Measurements from ENCODE around the gene BTF3. TPM values are rescaled to one million over a fixed set of nuclear protein-coding genes. Genes with fewer than 3 reads are reported as not detected.

The BTF3 gene
- total RNA-seq, 1 experiment from 2014 or later, result 635 TPM

DNA sequence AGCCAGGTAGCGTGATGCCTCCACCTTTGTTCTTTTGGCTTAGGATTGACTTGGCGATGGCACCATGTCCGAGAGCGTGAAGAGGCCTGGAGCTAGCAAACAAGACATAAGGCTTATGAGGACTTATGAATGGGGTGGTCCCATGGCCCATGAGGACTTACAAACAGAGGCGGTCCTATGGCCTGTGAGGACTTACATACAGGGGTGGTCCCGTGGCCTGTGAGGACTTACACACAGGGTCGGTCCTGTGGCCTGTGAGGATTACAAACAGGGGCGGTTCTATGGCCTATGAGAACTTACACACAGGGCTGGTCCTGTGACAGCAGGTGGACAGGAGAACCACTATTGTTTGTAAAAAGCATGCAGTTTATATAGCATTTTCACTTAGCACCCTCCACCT is 28.4 kb upstream of the BTF3 start:
- no peaks in the 10 kb centered on the region for H3K27me3 ChIP-seq (ENCODE audit: insufficient read depth, low read depth)
- TF ChIP-seq EZH2 (IDR thresholded peaks at IDR 0.05; ENCODE audit: low read depth), result no peak
- TF ChIP-seq, protein P1, sequence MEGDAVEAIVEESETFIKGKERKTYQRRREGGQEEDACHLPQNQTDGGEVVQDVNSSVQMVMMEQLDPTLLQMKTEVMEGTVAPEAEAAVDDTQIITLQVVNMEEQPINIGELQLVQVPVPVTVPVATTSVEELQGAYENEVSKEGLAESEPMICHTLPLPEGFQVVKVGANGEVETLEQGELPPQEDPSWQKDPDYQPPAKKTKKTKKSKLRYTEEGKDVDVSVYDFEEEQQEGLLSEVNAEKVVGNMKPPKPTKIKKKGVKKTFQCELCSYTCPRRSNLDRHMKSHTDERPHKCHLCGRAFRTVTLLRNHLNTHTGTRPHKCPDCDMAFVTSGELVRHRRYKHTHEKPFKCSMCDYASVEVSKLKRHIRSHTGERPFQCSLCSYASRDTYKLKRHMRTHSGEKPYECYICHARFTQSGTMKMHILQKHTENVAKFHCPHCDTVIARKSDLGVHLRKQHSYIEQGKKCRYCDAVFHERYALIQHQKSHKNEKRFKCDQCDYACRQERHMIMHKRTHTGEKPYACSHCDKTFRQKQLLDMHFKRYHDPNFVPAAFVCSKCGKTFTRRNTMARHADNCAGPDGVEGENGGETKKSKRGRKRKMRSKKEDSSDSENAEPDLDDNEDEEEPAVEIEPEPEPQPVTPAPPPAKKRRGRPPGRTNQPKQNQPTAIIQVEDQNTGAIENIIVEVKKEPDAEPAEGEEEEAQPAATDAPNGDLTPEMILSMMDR (conservative IDR thresholded peaks at IDR 0.05), result no peak
- POLR2A ChIA-PET (ENCODE audit: unreplicated experiment), result no interaction called here
- no peaks in the 10 kb centered on the region for H3K4me1 ChIP-seq (replicated peaks; ENCODE audit: insufficient read depth)
- H3K9me3 ChIP-seq (ENCODE audit: insufficient read depth, low read depth), result no peaks in the 10 kb centered on the region
- H3F3A ChIP-seq (ENCODE audit: insufficient read depth, low read depth), result no peaks in the 10 kb centered on the region
- no peak overlapping the region for H3K27ac ChIP-seq
- H4K20me1 ChIP-seq (ENCODE audit: insufficient read depth), result no peaks in the 10 kb centered on the region
- CTCF ChIA-PET, result no interaction called here
- H3K36me3 ChIP-seq (ENCODE audit: low read depth), result no peaks in the 10 kb centered on the region
- H2AFZ ChIP-seq, result no peak overlapping the region
- no peak overlapping the region for H3K4me2 ChIP-seq
- H3K79me2 ChIP-seq (ENCODE audit: low read depth), result no peaks in the 10 kb centered on the region
- no TSS peak for BruUV-seq (replicated peaks)
- no peak for DNase-seq
- no peak overlapping the region for H3K4me3 ChIP-seq
- H3K9me2 ChIP-seq (ENCODE audit: insufficient read depth), result 0 out of 2 replicates have a peak, but pooled peaks cover 5% of the 10 kb centered on the region
- intact Hi-C loops (cut with micrococcal nuclease; ENCODE audit: unreplicated experiment), result no loop called here

DNA sequence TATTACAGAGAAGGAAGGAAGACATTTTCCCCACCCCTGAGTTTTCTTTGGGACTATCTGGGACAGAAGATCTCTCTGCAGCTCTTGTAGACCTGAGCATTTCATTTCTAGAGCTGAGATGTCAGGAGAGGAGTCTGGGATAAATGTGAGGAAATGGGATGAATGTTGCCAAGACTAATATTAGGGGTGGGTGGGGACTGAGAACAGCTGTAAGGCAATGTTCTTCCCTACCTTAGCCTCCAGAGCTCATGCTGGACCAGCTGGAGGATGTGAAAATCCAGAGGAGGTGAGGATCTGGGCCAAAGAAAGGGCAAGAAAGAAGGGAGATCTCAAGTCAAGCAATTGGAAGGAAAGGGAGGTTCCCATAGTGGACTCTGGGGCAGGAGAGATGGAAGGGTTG is 26.6 kb upstream of the BTF3 start:
- intact Hi-C loops (cut with micrococcal nuclease; ENCODE audit: unreplicated experiment), result no loop called here
- no peaks in the 10 kb centered on the region for H3K79me2 ChIP-seq (ENCODE audit: low read depth)
- H3F3A ChIP-seq (ENCODE audit: insufficient read depth, low read depth), result no peaks in the 10 kb centered on the region
- TF ChIP-seq, protein P1 (conservative IDR thresholded peaks at IDR 0.05), result no peak
- no peak for TF ChIP-seq EZH2 (IDR thresholded peaks at IDR 0.05; ENCODE audit: low read depth)
- no peak overlapping the region for H3K4me3 ChIP-seq
- DNase-seq, result no peak
- no peak overlapping the region for H2AFZ ChIP-seq
- no peak overlapping the region for H3K27ac ChIP-seq
- no peaks in the 10 kb centered on the region for H3K27me3 ChIP-seq (ENCODE audit: insufficient read depth, low read depth)
- H4K20me1 ChIP-seq (ENCODE audit: insufficient read depth), result no peaks in the 10 kb centered on the region
- H3K9me2 ChIP-seq (ENCODE audit: insufficient read depth), result 0 out of 2 replicates have a peak, but pooled peaks cover 5% of the 10 kb centered on the region
- no peaks in the 10 kb centered on the region for H3K4me1 ChIP-seq (replicated peaks; ENCODE audit: insufficient read depth)
- no peaks in the 10 kb centered on the region for H3K9me3 ChIP-seq (ENCODE audit: insufficient read depth, low read depth)
- H3K4me2 ChIP-seq, result no peak overlapping the region
- ChIA-PET POLR2A (ENCODE audit: unreplicated experiment) (interaction anchor here (0.6 kb wide), 1 partner anchor 402 kb away, joined by 5 read pairs; no protein-coding TSS in a partner anchor), CTCF (interaction anchor here (0.5 kb wide), 1 partner anchor 918 kb away, joined by 3 read pairs; no protein-coding TSS in a partner anchor)
- no TSS peak for BruUV-seq (replicated peaks)
- H3K36me3 ChIP-seq (ENCODE audit: low read depth), result no peaks in the 10 kb centered on the region

DNA sequence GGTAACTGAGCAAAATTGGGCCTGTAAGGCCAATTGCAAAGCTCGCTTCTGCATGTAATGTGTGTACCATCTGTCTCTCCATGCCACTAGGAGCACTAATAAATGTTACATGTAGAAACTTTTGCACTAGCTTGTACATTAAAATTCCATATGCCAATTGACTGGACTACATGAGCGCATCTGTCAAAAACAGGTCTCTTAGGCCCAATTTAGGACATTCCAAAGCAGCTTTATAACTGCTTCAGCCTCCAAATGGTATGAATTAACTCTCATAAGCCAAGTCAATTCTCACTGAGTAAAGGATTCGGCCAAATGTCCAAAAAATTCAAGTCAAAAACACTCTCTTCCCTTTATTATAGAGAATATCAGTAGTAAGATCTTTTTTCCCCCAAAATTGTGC is 26.1 kb upstream of the BTF3 start:
- no peak overlapping the region for H3K27ac ChIP-seq
- H3K36me3 ChIP-seq (ENCODE audit: low read depth), result no peaks in the 10 kb centered on the region
- no TSS peak for BruUV-seq (replicated peaks)
- DNase-seq, result no peak
- no peaks in the 10 kb centered on the region for H3F3A ChIP-seq (ENCODE audit: insufficient read depth, low read depth)
- no peak overlapping the region for H2AFZ ChIP-seq
- no peak overlapping the region for H3K4me3 ChIP-seq
- no peak for TF ChIP-seq EZH2 (IDR thresholded peaks at IDR 0.05; ENCODE audit: low read depth)
- TF ChIP-seq, protein P1 (conservative IDR thresholded peaks at IDR 0.05), result no peak
- H4K20me1 ChIP-seq (ENCODE audit: insufficient read depth), result no peaks in the 10 kb centered on the region
- no peaks in the 10 kb centered on the region for H3K79me2 ChIP-seq (ENCODE audit: low read depth)
- H3K9me3 ChIP-seq (ENCODE audit: insufficient read depth, low read depth), result no peaks in the 10 kb centered on the region
- no peaks in the 10 kb centered on the region for H3K4me1 ChIP-seq (replicated peaks; ENCODE audit: insufficient read depth)
- H3K4me2 ChIP-seq, result no peak overlapping the region
- intact Hi-C loops (cut with micrococcal nuclease; ENCODE audit: unreplicated experiment), result no loop called here
- no peaks in the 10 kb centered on the region for H3K27me3 ChIP-seq (ENCODE audit: insufficient read depth, low read depth)
- ChIA-PET POLR2A (ENCODE audit: unreplicated experiment) (no interaction called here), CTCF (no interaction called here)
- H3K9me2 ChIP-seq (ENCODE audit: insufficient read depth), result 0 out of 2 replicates have a peak, but pooled peaks cover 5% of the 10 kb centered on the region
